Activated CD8-positive, alpha-beta T cell treated with anti-CD3 and anti-CD28 coated beads, Interleukin-2, amount 10 ng/mL, durations not matched to agents 7 days and 5 days (primary cell): ENCODE results near the gene FHAD1. TPM values are rescaled to one million over a fixed set of nuclear protein-coding genes. Genes with fewer than 3 reads are reported as not detected.
A peak's percentile ranks its signal among the peaks of the same experiment; 100 is the strongest.
"Not testable (repeated sequence)": the region's sequence is repeated elsewhere in the genome, so short reads cannot be mapped to it uniquely, and the experiment has no call there.

Experiments
- ATAC-seq: fragments of 150-1000 bp; cut with Tn5 transposase; one replicate; pipeline ENCODE4 v1.10.0; 2021; ENCODE audit warnings: moderate library complexity
- CTCF ChIA-PET: fragments of 350-600 bp; sonication (Branson Sonifier 250); formaldehyde crosslinking; loops from one replicate; lab custom pipeline; 2021; ENCODE audit warnings: antibody characterized with exemption; lab: Charles Lee
- POLR2A ChIA-PET: fragments of 350-600 bp; sonication (Branson Sonifier 250); formaldehyde crosslinking; loops from one replicate; lab custom pipeline; 2021; ENCODE audit warnings: antibody characterized with exemption; lab: Charles Lee
- DNase-seq: peaks from one replicate; pipeline ENCODE4 v3.0.0-alpha.2; 2020
- H3K27ac Mint-ChIP-seq: one replicate; pipeline ENCODE4 v1.8.0; 2021; ENCODE audit warnings: mild to moderate bottlenecking, mixed read lengths
- H3K27me3 Mint-ChIP-seq: one replicate; pipeline ENCODE4 v1.8.0; 2021; ENCODE audit warnings: low read depth, mixed read lengths
- H3K36me3 Mint-ChIP-seq: one replicate; pipeline ENCODE4 v1.8.0; 2021; ENCODE audit warnings: low read depth, mixed read lengths
- H3K4me1 Mint-ChIP-seq: one replicate; pipeline ENCODE4 v1.8.0; 2021; ENCODE audit warnings: low read depth, mixed read lengths
- H3K4me3 Mint-ChIP-seq: one replicate; pipeline ENCODE4 v1.8.0; 2021; ENCODE audit warnings: mild to moderate bottlenecking, mixed read lengths
- H3K9me3 Mint-ChIP-seq: one replicate; pipeline ENCODE4 v1.8.0; 2022; ENCODE audit warnings: mixed read lengths; ENCODE audit not compliant: insufficient read depth
- total RNA-seq, 2 experiments: library from RNA; stranded (reverse); gene quantifications; one replicate each; pipeline ENCODE4 v1.2.3, GENCODE V29; 2021

FHAD1 gene
- total RNA-seq, 2 experiments from 2014 or later, result 0.21 to 0.55 TPM

- CTCF ChIA-PET, result interaction anchor here (0.7 kb wide), 1 partner anchor 154 kb away, joined by 3 read pairs; no protein-coding TSS in a partner anchor
- POLR2A ChIA-PET, result no interaction called here
- Mint-ChIP-seq H3K36me3 (no peaks in the 10 kb centered on the region), H3K27ac (no peak overlapping the region), H3K27me3 (peaks cover 13% of the 10 kb centered on the region), H3K9me3 (no peaks in the 10 kb centered on the region), H3K4me3 (no peak overlapping the region), H3K4me1 (no peaks in the 10 kb centered on the region)
- DNase-seq (no peak), ATAC-seq (no peak)
These were observed 35.9 kb downstream of the FHAD1 start for GRCh38 chr1:15282810-15283474.

- Mint-ChIP-seq H3K4me3 (no peak overlapping the region), H3K4me1 (no peaks in the 10 kb centered on the region), H3K27me3 (peaks cover 10% of the 10 kb centered on the region), H3K36me3 (no peaks in the 10 kb centered on the region), H3K9me3 (no peaks in the 10 kb centered on the region), H3K27ac (no peak overlapping the region)
- ChIA-PET POLR2A (no interaction called here), CTCF (interaction anchor here (0.7 kb wide), 1 partner anchor 155 kb away, joined by 3 read pairs; no protein-coding TSS in a partner anchor)
- no peak for ATAC-seq
- DNase-seq, result no peak
These were observed 36.5 kb downstream of the FHAD1 start for GRCh38 chr1:15283526-15283925.

GRCh38 chr1:15286452-15286851 lies 39.4 kb downstream of the FHAD1 start:
- Mint-ChIP-seq H3K4me3 (no peak overlapping the region), H3K36me3 (no peaks in the 10 kb centered on the region), H3K27ac (no peak overlapping the region), H3K27me3 (peaks cover 6% of the 10 kb centered on the region), H3K9me3 (no peaks in the 10 kb centered on the region), H3K4me1 (peaks cover 3% of the 10 kb centered on the region)
- ATAC-seq (no peak), DNase-seq (no peak)
- ChIA-PET POLR2A (no interaction called here), CTCF (no interaction called here)

DNA sequence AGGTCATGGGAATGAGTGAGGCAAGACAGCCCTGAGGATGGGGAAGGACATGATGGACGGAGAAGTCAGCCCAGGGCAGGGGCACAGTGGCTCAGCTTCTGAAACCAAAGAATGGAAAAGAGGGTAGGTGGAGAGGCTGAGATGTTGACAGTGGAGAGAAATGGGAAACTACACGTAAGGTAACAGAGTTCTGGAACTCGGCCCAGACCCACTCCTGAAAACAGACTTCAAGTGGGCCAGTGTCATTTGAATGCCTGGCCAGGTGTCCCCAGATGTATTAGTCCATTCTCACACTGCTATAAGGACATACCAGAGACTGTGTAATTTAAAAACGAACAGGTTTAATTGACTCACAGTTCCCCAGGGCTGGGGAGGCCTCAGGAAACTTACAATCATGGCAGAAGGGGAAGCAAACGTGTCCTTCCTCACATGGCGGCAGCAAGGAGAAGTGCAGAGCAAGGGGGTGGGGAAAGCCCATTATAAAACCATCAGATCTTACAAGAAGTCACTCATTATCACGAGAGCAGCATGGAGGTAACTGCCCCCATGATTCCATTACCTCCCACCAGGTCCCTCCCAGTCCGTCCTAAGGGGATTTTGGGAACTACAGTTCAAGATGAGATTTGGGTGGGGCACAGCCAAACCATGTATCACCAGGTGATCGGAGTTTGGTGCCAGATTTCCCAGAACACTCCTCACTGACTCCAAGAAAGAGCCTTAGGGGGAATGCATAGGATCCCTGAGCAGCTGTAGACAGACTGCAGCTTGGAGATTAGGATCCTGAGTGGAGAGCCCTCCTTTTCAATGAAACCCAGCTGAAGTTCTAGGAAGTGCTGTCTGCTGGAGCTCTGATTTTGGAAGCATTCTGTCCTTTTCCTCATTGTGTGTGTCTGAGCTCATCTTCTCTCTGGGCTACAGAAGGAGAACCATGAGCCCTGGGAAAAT lies 40.3 kb downstream of the FHAD1 start:
- Mint-ChIP-seq H3K9me3 (no peaks in the 10 kb centered on the region), H3K27ac (no peak overlapping the region)
- POLR2A ChIA-PET, result no interaction called here

GRCh38 chr1:15288173-15288926 lies 41.3 kb downstream of the FHAD1 start:
- Mint-ChIP-seq H3K27ac (no peak overlapping the region), H3K36me3 (no peaks in the 10 kb centered on the region), H3K4me1 (peaks cover 3% of the 10 kb centered on the region), H3K9me3 (no peaks in the 10 kb centered on the region), H3K27me3 (peaks cover 2% of the 10 kb centered on the region), H3K4me3 (no peak overlapping the region)
- ATAC-seq, result no peak
- CTCF ChIA-PET, result no interaction called here
- no peak for DNase-seq
- POLR2A ChIA-PET, result no interaction called here

More for the DNA sequence above, 40.3 kb downstream of the FHAD1 start:
- Mint-ChIP-seq H3K4me1 (peaks cover 3% of the 10 kb centered on the region), H3K27me3 (peaks cover 2% of the 10 kb centered on the region), H3K36me3 (no peaks in the 10 kb centered on the region), H3K4me3 (no peak overlapping the region)
- DNase-seq (no peak), ATAC-seq (no peak)
- CTCF ChIA-PET, result no interaction called here

- Mint-ChIP-seq H3K4me1 (peaks cover 3% of the 10 kb centered on the region), H3K9me3 (no peaks in the 10 kb centered on the region), H3K27ac (no peak overlapping the region), H3K36me3 (no peaks in the 10 kb centered on the region), H3K4me3 (no peak overlapping the region), H3K27me3 (peaks cover 2% of the 10 kb centered on the region)
- ChIA-PET CTCF (no interaction called here), POLR2A (no interaction called here)
- ATAC-seq, result no peak
- DNase-seq, result no peak
These were observed 42.2 kb downstream of the FHAD1 start for GRCh38 chr1:15289251-15289651.

GRCh38 chr1:15290382-15290781 lies 43.4 kb downstream of the FHAD1 start:
- no peak for DNase-seq
- Mint-ChIP-seq H3K36me3 (no peaks in the 10 kb centered on the region), H3K9me3 (no peaks in the 10 kb centered on the region), H3K27ac (no peak overlapping the region), H3K27me3 (peaks cover 2% of the 10 kb centered on the region), H3K4me3 (no peak overlapping the region), H3K4me1 (peaks cover 3% of the 10 kb centered on the region)
- no peak for ATAC-seq
- ChIA-PET CTCF (interaction anchor here (0.7 to 1.6 kb wide), 2 partner anchors 162 to 177 kb away, joined by 3 to 5 read pairs; no protein-coding TSS in a partner anchor), POLR2A (no interaction called here)

DNA sequence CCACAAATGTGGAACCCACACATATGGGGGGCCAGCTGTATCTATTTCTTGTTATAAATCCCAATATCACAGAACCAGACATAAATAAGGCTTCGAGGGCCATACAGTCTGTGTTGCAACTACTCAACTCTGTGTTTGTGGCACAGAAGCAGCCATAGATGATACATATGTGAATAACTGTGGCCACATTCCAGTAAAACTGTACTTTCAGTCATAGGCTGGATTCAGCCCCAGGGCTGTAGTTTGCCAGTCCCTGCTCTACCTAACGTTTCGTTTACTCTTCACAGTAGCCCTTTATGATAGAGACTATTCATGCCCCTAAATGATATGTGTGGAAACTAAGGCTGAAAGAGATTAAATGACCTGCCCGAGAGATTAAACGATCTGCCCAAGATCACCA lies 48.7 kb downstream of the FHAD1 start:
- Mint-ChIP-seq H3K36me3 (no peaks in the 10 kb centered on the region), H3K27me3 (peaks cover 5% of the 10 kb centered on the region), H3K9me3 (no peaks in the 10 kb centered on the region), H3K4me3 (no peak overlapping the region), H3K27ac (no peak overlapping the region), H3K4me1 (peaks cover 10% of the 10 kb centered on the region)
- ChIA-PET CTCF (interaction anchor here (1.0 kb wide), 1 partner anchor 8 kb away, joined by 4 read pairs; no protein-coding TSS in a partner anchor), POLR2A (no interaction called here)
- no peak for ATAC-seq
- no peak for DNase-seq

GRCh38 chr1:15296585-15297321 lies 49.7 kb downstream of the FHAD1 start:
- DNase-seq, result no peak
- peak; percentile 33 for ATAC-seq
- H3K4me3 Mint-ChIP-seq, result no peak overlapping the region
- peaks cover 10% of the 10 kb centered on the region for H3K4me1 Mint-ChIP-seq
- ChIA-PET CTCF (interaction anchor here (0.7 to 1.0 kb wide), 2 partner anchors 27 to 168 kb away, joined by 3 read pairs; no protein-coding TSS in a partner anchor), POLR2A (no interaction called here)
- H3K27ac Mint-ChIP-seq, result no peak overlapping the region
- H3K27me3 Mint-ChIP-seq, result peaks cover 5% of the 10 kb centered on the region
- H3K36me3 Mint-ChIP-seq, result no peaks in the 10 kb centered on the region
- no peaks in the 10 kb centered on the region for H3K9me3 Mint-ChIP-seq

DNA sequence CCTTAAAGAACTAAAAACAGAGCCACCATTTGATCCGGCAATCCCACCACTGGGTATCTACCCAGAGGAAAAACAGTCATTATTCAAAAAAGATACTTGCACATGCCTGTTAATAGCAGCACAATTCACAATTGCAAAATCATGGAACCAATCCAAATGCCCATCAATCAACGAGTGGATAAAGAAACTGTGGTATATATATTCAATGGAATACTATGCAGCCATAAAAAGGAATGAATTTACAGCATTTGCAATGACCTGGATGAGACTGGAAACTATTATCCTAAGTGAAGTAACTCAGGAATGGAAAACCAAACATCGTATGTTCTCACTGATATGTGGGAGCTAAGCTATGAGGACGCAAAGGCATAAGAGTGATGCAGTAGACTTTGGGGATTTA lies 51.0 kb downstream of the FHAD1 start:
- H3K27me3 Mint-ChIP-seq, H3K9me3 Mint-ChIP-seq, DNase-seq, POLR2A ChIA-PET, H3K4me3 Mint-ChIP-seq, ATAC-seq, H3K27ac Mint-ChIP-seq, H3K36me3 Mint-ChIP-seq: not testable (repeated sequence)
- peaks cover 10% of the 10 kb centered on the region for H3K4me1 Mint-ChIP-seq
- CTCF ChIA-PET, result interaction anchor here (1.5 to 3.6 kb wide), 2 partner anchors 26 to 169 kb away, joined by 3 to 13 read pairs; no protein-coding TSS in a partner anchor

DNA sequence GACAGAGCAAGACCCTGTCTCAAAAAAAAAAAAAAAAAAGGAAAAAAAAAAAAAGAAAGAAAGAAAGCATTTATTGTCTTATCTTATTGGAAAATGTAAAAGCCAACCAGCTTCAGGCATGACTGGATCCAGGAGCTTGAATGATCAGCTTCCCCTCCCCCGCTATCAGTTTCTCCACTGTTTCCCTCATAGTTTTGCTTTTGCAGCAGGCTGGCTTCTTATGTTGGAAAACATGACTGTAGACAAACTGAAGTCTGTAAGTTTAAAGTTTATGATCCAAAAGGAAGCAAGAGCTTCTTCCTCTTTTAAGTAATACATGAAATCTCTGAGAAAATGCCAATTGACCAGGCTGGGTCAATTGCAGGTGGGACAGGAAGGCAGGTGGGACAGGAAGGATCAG lies 52.2 kb downstream of the FHAD1 start:
- no peak overlapping the region for H3K27ac Mint-ChIP-seq
- no peaks in the 10 kb centered on the region for H3K36me3 Mint-ChIP-seq
- no peaks in the 10 kb centered on the region for H3K9me3 Mint-ChIP-seq
- POLR2A ChIA-PET, result interaction anchor here (0.6 kb wide), 1 partner anchor 187 kb away, joined by 3 read pairs; no protein-coding TSS in a partner anchor
- DNase-seq (no peak), ATAC-seq (no peak)
- H3K4me3 Mint-ChIP-seq, result no peak overlapping the region
- peaks cover 10% of the 10 kb centered on the region for H3K4me1 Mint-ChIP-seq
- CTCF ChIA-PET, result interaction anchor here (1.0 to 3.6 kb wide), 3 partner anchors 27 to 170 kb away, joined by 3 to 13 read pairs (median 3); no protein-coding TSS in a partner anchor
- H3K27me3 Mint-ChIP-seq, result peaks cover 5% of the 10 kb centered on the region
